Transverse colon (tissue), 3 donors: Measurements from ENCODE around the gene FAM163A.

ENCODE experiments used
- POLR2A ChIP-seq: fragments of 450-650 bp; IDR thresholded peaks from one replicate; pipeline ENCODE4 v1.6.1; 2016; ENCODE audit warnings: antibody characterized with exemption, mild to moderate bottlenecking, moderate library complexity
- TF ChIP-seq, protein P1 (sequence below), 5 experiments: fragments of 200-600 bp in 3 of 5; fragments of 450-650 bp in 2 of 5; sonication (generic) in 3 of 5; IDR thresholded peaks; 1 replicate in 2 of 5; 2 replicates in 3 of 5; pipeline ENCODE4 v1.5.1; 2016 to 2017; ENCODE audit warnings: antibody characterized with exemption in 5 of 5, inconsistent platforms in 3 of 5, mild to moderate bottlenecking in 2 of 5, moderate library complexity in 1 of 5

DNA sequence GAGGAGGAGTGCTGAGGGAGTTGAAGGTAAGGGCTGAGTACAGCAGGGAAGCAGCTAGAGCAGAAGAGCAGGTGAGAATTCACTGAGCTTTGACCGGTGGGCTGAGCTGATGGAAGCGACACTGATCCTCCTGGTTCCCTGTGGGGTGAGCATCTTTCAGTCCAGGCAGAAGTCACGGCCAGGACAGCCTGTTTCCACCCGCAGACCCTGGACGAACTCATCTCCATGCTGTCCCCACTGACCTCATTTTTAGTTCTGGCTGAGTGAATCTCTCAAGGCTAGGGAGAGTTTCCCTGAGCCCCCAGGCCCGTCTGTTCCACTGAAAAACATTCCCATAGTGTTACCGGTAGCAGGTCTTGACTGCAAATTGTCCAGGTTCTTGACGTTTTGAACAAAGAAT, 31.5 kb downstream of the FAM163A start:
- TF ChIP-seq, protein P1, sequence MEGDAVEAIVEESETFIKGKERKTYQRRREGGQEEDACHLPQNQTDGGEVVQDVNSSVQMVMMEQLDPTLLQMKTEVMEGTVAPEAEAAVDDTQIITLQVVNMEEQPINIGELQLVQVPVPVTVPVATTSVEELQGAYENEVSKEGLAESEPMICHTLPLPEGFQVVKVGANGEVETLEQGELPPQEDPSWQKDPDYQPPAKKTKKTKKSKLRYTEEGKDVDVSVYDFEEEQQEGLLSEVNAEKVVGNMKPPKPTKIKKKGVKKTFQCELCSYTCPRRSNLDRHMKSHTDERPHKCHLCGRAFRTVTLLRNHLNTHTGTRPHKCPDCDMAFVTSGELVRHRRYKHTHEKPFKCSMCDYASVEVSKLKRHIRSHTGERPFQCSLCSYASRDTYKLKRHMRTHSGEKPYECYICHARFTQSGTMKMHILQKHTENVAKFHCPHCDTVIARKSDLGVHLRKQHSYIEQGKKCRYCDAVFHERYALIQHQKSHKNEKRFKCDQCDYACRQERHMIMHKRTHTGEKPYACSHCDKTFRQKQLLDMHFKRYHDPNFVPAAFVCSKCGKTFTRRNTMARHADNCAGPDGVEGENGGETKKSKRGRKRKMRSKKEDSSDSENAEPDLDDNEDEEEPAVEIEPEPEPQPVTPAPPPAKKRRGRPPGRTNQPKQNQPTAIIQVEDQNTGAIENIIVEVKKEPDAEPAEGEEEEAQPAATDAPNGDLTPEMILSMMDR (IDR thresholded peaks at IDR 0.05) = no peak
- TF ChIP-seq POLR2A = no peak
